MM.1S (cell line): ENCODE results near the gene SH3D19.

Source experiments
- EZH2phosphoT487 ChIP-seq: fragments of 300-600 bp; sonication (generic); IDR thresholded peaks from 2 replicates; pipeline ENCODE4 v1.6.1; 2018; ENCODE audit warnings: antibody characterized with exemption, low read length
- TF ChIP-seq, protein P1 (sequence below): fragments of 300-600 bp; sonication (generic); IDR thresholded peaks from 2 replicates; pipeline ENCODE4 v1.5.1; 2016; ENCODE audit warnings: antibody characterized with exemption, low read length, mixed read lengths

DNA sequence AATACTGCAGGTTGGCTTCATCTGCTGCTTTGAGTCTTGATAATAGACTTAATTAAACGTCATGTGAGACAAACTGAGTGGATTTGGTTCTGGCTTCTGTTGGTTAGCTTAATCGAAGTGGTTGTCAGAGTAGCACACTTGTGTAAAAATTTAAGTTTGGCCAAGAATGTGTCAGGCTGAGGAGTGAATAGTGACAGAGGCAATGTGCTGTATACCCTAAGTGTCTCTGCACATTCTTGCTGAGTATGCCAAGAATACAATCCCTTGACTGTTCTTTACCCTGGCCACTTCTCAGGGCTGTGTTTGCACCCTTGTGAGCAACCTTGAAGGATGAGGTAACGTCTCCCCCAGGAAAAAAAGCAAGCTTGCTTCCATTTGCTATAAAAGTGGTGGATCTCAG, 211.1 kb downstream of the SH3D19 start:
- TF ChIP-seq, protein P1, sequence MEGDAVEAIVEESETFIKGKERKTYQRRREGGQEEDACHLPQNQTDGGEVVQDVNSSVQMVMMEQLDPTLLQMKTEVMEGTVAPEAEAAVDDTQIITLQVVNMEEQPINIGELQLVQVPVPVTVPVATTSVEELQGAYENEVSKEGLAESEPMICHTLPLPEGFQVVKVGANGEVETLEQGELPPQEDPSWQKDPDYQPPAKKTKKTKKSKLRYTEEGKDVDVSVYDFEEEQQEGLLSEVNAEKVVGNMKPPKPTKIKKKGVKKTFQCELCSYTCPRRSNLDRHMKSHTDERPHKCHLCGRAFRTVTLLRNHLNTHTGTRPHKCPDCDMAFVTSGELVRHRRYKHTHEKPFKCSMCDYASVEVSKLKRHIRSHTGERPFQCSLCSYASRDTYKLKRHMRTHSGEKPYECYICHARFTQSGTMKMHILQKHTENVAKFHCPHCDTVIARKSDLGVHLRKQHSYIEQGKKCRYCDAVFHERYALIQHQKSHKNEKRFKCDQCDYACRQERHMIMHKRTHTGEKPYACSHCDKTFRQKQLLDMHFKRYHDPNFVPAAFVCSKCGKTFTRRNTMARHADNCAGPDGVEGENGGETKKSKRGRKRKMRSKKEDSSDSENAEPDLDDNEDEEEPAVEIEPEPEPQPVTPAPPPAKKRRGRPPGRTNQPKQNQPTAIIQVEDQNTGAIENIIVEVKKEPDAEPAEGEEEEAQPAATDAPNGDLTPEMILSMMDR = no peak
- no peak for TF ChIP-seq EZH2phosphoT487
